CD14-positive monocyte (primary cell): ENCODE results near the gene NCMAP. TPM values are rescaled to one million over a fixed set of nuclear protein-coding genes. Genes with fewer than 3 reads are reported as not detected.
"Not testable (repeated sequence)": the region's sequence is repeated elsewhere in the genome, so short reads cannot be mapped to it uniquely, and the experiment has no call there.

Experiments used
- DNase-seq, 3 donors: peaks; one replicate each; pipeline ENCODE4 v3.0.0-alpha.2; 2011 to 2022
- H2AFZ ChIP-seq: 2 replicates; pipeline ENCODE4 v1.6.0; 2012; ENCODE audit warnings: mild to moderate bottlenecking, low read depth, low read length, inconsistent platforms; ENCODE audit not compliant: insufficient read depth, poor library complexity, severe bottlenecking
- H3K27ac ChIP-seq, 2 donors: 1 replicate in 1 of 2; 2 replicates in 1 of 2; pipeline ENCODE4 v1.5.1; 2012 to 2013; ENCODE audit warnings: low read length in 2 of 2, control low read depth in 1 of 2, inconsistent platforms in 1 of 2, low read depth in 1 of 2, mild to moderate bottlenecking in 1 of 2
- H3K27me3 ChIP-seq, 2 donors: one replicate each; pipeline versions ENCODE4 v1.6.0 to v1.6.1; 2011 to 2013; ENCODE audit warnings: low read length in 2 of 2; ENCODE audit not compliant: control insufficient read depth in 2 of 2, insufficient read depth in 2 of 2
- H3K36me3 ChIP-seq, 2 donors: replicated peaks in 1 of 2; 1 replicate in 1 of 2; 2 replicates in 1 of 2; pipeline versions ENCODE4 v1.5.1 to v1.6.1; 2012 to 2013; ENCODE audit warnings: low read length in 2 of 2, control low read depth in 1 of 2, inconsistent platforms in 1 of 2, mild to moderate bottlenecking in 1 of 2; ENCODE audit not compliant: insufficient read depth in 2 of 2, control insufficient read depth in 1 of 2
- H3K4me1 ChIP-seq, 2 donors: 1 replicate in 1 of 2; 2 replicates in 1 of 2; pipeline versions ENCODE4 v1.5.1 to v1.6.1; 2012 to 2013; ENCODE audit warnings: low read length in 2 of 2, control low read depth in 1 of 2, inconsistent platforms in 1 of 2, mild to moderate bottlenecking in 1 of 2, moderate library complexity in 1 of 2; ENCODE audit not compliant: insufficient read depth in 2 of 2, control insufficient read depth in 1 of 2
- H3K4me2 ChIP-seq: replicated peaks from 2 replicates; pipeline ENCODE3; 2012; ENCODE audit warnings: low read length, moderate library complexity, mild to moderate bottlenecking; ENCODE audit not compliant: poor library complexity, severe bottlenecking; ENCODE audit errors: extremely low read depth
- H3K4me3 ChIP-seq, 3 experiments: fragments of 200-600 bp in 1 of 3; sonication (generic) in 1 of 3; replicated peaks in 1 of 3; 1 replicate in 2 of 3; 2 replicates in 1 of 3; pipeline ENCODE4 v1.5.1; 2011 to 2013; ENCODE audit warnings: low read length in 3 of 3, mild to moderate bottlenecking in 3 of 3, control low read depth in 2 of 3, low read depth in 2 of 3, inconsistent platforms in 1 of 3, moderate library complexity in 1 of 3
- H3K79me2 ChIP-seq: 2 replicates; pipeline ENCODE4 v1.6.0; 2012; ENCODE audit warnings: mild to moderate bottlenecking, control low read depth, inconsistent platforms, low read length, moderate library complexity; ENCODE audit not compliant: insufficient read depth
- H3K9ac ChIP-seq: 2 replicates; pipeline ENCODE4 v1.6.0; 2017; ENCODE audit warnings: low read length, mild to moderate bottlenecking; ENCODE audit not compliant: insufficient read depth, poor library complexity, severe bottlenecking
- H3K9me3 ChIP-seq, 2 donors: replicated peaks in 1 of 2; 1 replicate in 1 of 2; 2 replicates in 1 of 2; pipeline versions ENCODE4 v1.5.1 to v1.6.1; 2012 to 2013; ENCODE audit warnings: low read length in 2 of 2, control low read depth in 1 of 2; ENCODE audit not compliant: control insufficient read depth in 1 of 2, insufficient read depth in 1 of 2
- H4K20me1 ChIP-seq: 2 replicates; pipeline ENCODE4 v1.6.0; 2012; ENCODE audit warnings: mild to moderate bottlenecking, low read length, control low read depth, moderate library complexity; ENCODE audit not compliant: insufficient read depth
- H3K27ac Mint-ChIP-seq, 7 donors: one replicate each; pipeline ENCODE4 v1.8.0; 2020; ENCODE audit warnings: mild to moderate bottlenecking in 7 of 7, mixed read lengths in 7 of 7, moderate library complexity in 6 of 7, inconsistent platforms in 2 of 7
- H3K27me3 Mint-ChIP-seq, 3 donors: one replicate each; pipeline ENCODE4 v1.8.0; 2021 to 2022; ENCODE audit warnings: low read depth in 3 of 3, mild to moderate bottlenecking in 3 of 3, mixed read lengths in 3 of 3, moderate library complexity in 3 of 3, inconsistent platforms in 1 of 3
- H3K36me3 Mint-ChIP-seq, 2 donors: one replicate each; pipeline ENCODE4 v1.8.0; 2020; ENCODE audit warnings: mixed read lengths in 2 of 2, inconsistent platforms in 1 of 2, mild to moderate bottlenecking in 1 of 2
- H3K4me1 Mint-ChIP-seq: one replicate; pipeline ENCODE4 v1.8.0; 2020; ENCODE audit warnings: mild to moderate bottlenecking, mixed read lengths
- H3K4me3 Mint-ChIP-seq, 2 donors: one replicate each; pipeline ENCODE4 v1.8.0; 2020; ENCODE audit warnings: mild to moderate bottlenecking in 2 of 2, mixed read lengths in 2 of 2, moderate library complexity in 1 of 2
- H3K9me3 Mint-ChIP-seq, 7 donors: one replicate each; pipeline ENCODE4 v1.8.0; 2020 to 2022; ENCODE audit warnings: mixed read lengths in 7 of 7, mild to moderate bottlenecking in 6 of 7, moderate library complexity in 6 of 7, inconsistent platforms in 2 of 7
- WGBS: methylation state at CpG from one replicate; pipeline ENCODE4 v1.1.5; 2013; ENCODE audit warnings: missing lambda C conversion rate; ENCODE audit not compliant: insufficient coverage; 5-methylcytosine and 5-hydroxymethylcytosine counted together
- intact Hi-C, 2 donors: fragments of 100-400 bp; cut with micrococcal nuclease; formaldehyde crosslinking; loops; one replicate each; pipeline versions ENCODE4 v1.15.0 to v1.15.1; 2023
- polyA plus RNA-seq, 3 donors: library from polyadenylated mRNA; depleted of rRNA in 1 of 3; unstranded in 2 of 3; stranded (reverse) in 1 of 3; fragments of 300-500 nt in 2 of 3; fragments of >200 nt in 1 of 3; fragmentation: Illumina TruSeq in 2 of 3; gene quantifications; 1 replicate in 2 of 3; 2 replicates in 1 of 3; pipeline ENCODE4 v1.2.3, GENCODE V29; 2012 to 2021
- TF ChIP-seq, protein P1 (sequence below): fragments of 200-600 bp; IDR thresholded peaks from one replicate; pipeline ENCODE4 v1.8.0; 2022; ENCODE audit warnings: antibody characterized with exemption, mild to moderate bottlenecking

NCMAP gene
- polyA plus RNA-seq, 3 donors, result not detected

DNA sequence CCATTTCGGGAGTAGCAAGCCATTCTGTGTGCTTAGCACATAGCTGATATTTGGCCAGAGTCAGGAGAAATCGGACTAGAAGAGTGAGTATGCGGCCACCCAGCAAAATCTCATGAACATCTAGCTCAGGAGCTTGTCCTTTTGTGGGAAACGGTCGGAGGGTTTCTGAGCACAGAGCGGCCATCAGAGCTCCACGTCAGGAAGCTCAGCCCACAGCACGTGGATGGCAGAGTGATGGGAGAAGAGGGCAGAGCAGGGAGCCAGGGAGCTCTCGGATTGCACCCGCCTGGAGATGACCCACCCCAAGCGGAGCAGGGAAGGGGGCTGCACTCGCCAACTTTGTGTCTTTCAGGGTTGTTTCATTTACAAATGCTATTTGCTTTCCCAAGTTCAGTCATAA lies 39.4 kb upstream of the NCMAP start:
- Mint-ChIP-seq H3K27me3 (no peaks in the 10 kb centered on the region), H3K36me3 (peaks cover 38 to 40% of the 10 kb centered on the region in 2 donors), H3K27ac (no peak overlapping the region), H3K9me3 (peaks cover 0 to 2% (median 0%) of the 10 kb centered on the region in 7 donors), H3K4me1 (peaks cover 5% of the 10 kb centered on the region), H3K4me3 (no peak overlapping the region)
- no peak overlapping the region for H3K9ac ChIP-seq
- peaks cover 12% of the 10 kb centered on the region for H3K79me2 ChIP-seq
- no peak overlapping the region for H3K4me2 ChIP-seq
- no peaks in the 10 kb centered on the region for H3K27me3 ChIP-seq
- TF ChIP-seq, protein P1, sequence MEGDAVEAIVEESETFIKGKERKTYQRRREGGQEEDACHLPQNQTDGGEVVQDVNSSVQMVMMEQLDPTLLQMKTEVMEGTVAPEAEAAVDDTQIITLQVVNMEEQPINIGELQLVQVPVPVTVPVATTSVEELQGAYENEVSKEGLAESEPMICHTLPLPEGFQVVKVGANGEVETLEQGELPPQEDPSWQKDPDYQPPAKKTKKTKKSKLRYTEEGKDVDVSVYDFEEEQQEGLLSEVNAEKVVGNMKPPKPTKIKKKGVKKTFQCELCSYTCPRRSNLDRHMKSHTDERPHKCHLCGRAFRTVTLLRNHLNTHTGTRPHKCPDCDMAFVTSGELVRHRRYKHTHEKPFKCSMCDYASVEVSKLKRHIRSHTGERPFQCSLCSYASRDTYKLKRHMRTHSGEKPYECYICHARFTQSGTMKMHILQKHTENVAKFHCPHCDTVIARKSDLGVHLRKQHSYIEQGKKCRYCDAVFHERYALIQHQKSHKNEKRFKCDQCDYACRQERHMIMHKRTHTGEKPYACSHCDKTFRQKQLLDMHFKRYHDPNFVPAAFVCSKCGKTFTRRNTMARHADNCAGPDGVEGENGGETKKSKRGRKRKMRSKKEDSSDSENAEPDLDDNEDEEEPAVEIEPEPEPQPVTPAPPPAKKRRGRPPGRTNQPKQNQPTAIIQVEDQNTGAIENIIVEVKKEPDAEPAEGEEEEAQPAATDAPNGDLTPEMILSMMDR, result no peak
- intact Hi-C loops, result no loop called here
- no peak for DNase-seq
- H3K36me3 ChIP-seq, result peaks cover 0 to 50% of the 10 kb centered on the region in 2 donors
- no peak overlapping the region for H2AFZ ChIP-seq
- H3K4me3 ChIP-seq, result no peak overlapping the region
- 94% methylated on average over 6 of the region's 12 CpGs for WGBS
- H3K9me3 ChIP-seq, result no peaks in the 10 kb centered on the region
- H3K4me1 ChIP-seq, result no peaks in the 10 kb centered on the region
- no peak overlapping the region for H3K27ac ChIP-seq
- H4K20me1 ChIP-seq, result no peaks in the 10 kb centered on the region

DNA sequence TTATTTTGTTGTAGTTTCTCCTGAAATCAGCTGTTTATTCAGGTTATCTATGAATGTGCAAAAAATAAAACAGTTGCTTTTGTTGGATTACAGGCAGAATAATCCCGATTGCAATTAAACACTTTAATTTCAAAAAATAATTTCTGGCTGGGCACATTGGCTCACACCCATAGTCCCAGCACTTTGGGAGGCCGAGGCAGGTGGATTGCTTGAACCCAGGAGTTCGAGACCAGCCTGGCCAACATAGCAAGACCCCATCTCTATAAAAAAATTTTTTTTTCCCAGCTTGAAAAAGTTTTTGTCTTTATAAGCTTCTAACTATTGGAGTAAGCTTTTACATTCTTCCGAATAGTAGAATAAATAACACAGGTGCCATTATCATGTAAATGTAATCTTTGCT lies 38.0 kb upstream of the NCMAP start:
- no peak overlapping the region for H3K27ac Mint-ChIP-seq
- TF ChIP-seq, protein P1, result no peak
- H3K9me3 Mint-ChIP-seq, result peaks cover 0 to 2% (median 0%) of the 10 kb centered on the region in 7 donors
- Histone ChIP-seq H3K4me1 (no peaks in the 10 kb centered on the region), H3K27me3 (no peaks in the 10 kb centered on the region), H2AFZ (no peak overlapping the region), H3K27ac (no peak overlapping the region), H3K79me2 (no peaks in the 10 kb centered on the region), H4K20me1 (no peaks in the 10 kb centered on the region), H3K4me2 (no peak overlapping the region), H3K9me3 (no peaks in the 10 kb centered on the region), H3K9ac (no peak overlapping the region), H3K4me3 (no peak overlapping the region), H3K36me3 (peaks cover 0 to 56% of the 10 kb centered on the region in 2 donors)
- intact Hi-C loops, result no loop called here
- H3K27me3 Mint-ChIP-seq, result no peaks in the 10 kb centered on the region
- H3K36me3 Mint-ChIP-seq, result peaks cover 35 to 39% of the 10 kb centered on the region in 2 donors
- no peak overlapping the region for H3K4me3 Mint-ChIP-seq
- DNase-seq, result no peak
- no CpG with 5 or more reads among the region's 4 CpGs for WGBS
- no peaks in the 10 kb centered on the region for H3K4me1 Mint-ChIP-seq

DNA sequence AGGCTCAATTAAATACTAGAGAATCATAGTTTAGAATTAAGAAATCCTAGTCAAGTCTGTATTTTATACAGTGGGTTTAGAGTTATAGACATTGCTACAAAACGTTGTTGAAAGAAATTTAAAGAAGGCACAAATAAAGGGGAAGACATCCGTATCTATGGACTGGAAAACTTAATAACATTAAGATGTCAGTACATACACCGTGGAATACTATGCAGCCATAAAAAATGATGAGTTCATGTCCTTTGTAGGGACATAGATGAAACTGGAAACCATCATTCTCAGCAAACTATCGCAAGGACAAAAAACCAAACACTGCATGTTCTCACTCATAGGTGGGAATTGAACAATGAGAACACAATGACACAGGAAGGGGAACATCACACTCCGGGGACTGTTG lies 35.6 kb upstream of the NCMAP start:
- H3K27me3 Mint-ChIP-seq, H3K9ac ChIP-seq, H3K27me3 ChIP-seq, H3K4me3 ChIP-seq, H3K4me1 Mint-ChIP-seq, H3K4me3 Mint-ChIP-seq, H3K9me3 ChIP-seq, intact Hi-C loops, H3K4me1 ChIP-seq, DNase-seq, H3K4me2 ChIP-seq, H2AFZ ChIP-seq, H3K79me2 ChIP-seq, H4K20me1 ChIP-seq, H3K27ac ChIP-seq, H3K27ac Mint-ChIP-seq, H3K9me3 Mint-ChIP-seq: not testable (repeated sequence)
- no CpG with 5 or more reads among the region's 5 CpGs for WGBS
- peaks cover 0 to 56% of the 10 kb centered on the region in 2 donors for H3K36me3 ChIP-seq
- peaks cover 36 to 37% of the 10 kb centered on the region in 2 donors for H3K36me3 Mint-ChIP-seq
